Measurements from ENCODE around the gene TRDMT1.

TRDMT1 gene

GRCh38 chr10:17244700-17245365 lies 43.4 kb upstream of the TRDMT1 start:
- H3K9me3 Mint-ChIP-seq = peaks cover 38% of the 10 kb centered on the region
- peaks cover under 1% of the 10 kb centered on the region for H3K27me3 Mint-ChIP-seq (ENCODE audit: low read depth, poor library complexity)
- H3K4me1 Mint-ChIP-seq = no peaks in the 10 kb centered on the region
- no peak for TF ChIP-seq CTCF (IDR thresholded peaks at IDR 0.05)
- H3K36me3 Mint-ChIP-seq (ENCODE audit: low read depth) = peaks cover 6% of the 10 kb centered on the region
- no peak overlapping the region for H3K4me3 Mint-ChIP-seq
- no peak overlapping the region for H3K27ac Mint-ChIP-seq
- no peak for DNase-seq

- DNase-seq = no peak
- H3K27ac Mint-ChIP-seq = no peak overlapping the region
- H3K36me3 Mint-ChIP-seq (ENCODE audit: low read depth) = peaks cover 20% of the 10 kb centered on the region
- no peak for TF ChIP-seq CTCF (IDR thresholded peaks at IDR 0.05)
- H3K27me3 Mint-ChIP-seq (ENCODE audit: low read depth, poor library complexity) = peaks cover 7% of the 10 kb centered on the region
- H3K9me3 Mint-ChIP-seq = peaks cover 23% of the 10 kb centered on the region
- no peak overlapping the region for H3K4me3 Mint-ChIP-seq
- H3K4me1 Mint-ChIP-seq = no peaks in the 10 kb centered on the region
Measured at GRCh38 chr10:17241611-17242333, 40.3 kb upstream of the TRDMT1 start.

GRCh38 chr10:17240616-17241015 lies 39.1 kb upstream of the TRDMT1 start:
- peaks cover 6% of the 10 kb centered on the region for H3K4me1 Mint-ChIP-seq
- peaks cover 7% of the 10 kb centered on the region for H3K27me3 Mint-ChIP-seq (ENCODE audit: low read depth, poor library complexity)
- peaks cover 26% of the 10 kb centered on the region for H3K36me3 Mint-ChIP-seq (ENCODE audit: low read depth)
- peaks cover 13% of the 10 kb centered on the region for H3K9me3 Mint-ChIP-seq
- no peak for DNase-seq
- no peak for TF ChIP-seq CTCF (IDR thresholded peaks at IDR 0.05)
- no peak overlapping the region for H3K27ac Mint-ChIP-seq
- no peak overlapping the region for H3K4me3 Mint-ChIP-seq

- H3K4me3 Mint-ChIP-seq = no peak overlapping the region
- H3K27me3 Mint-ChIP-seq (ENCODE audit: low read depth, poor library complexity) = peaks cover 7% of the 10 kb centered on the region
- peaks cover 8% of the 10 kb centered on the region for H3K4me1 Mint-ChIP-seq
- peaks cover 9% of the 10 kb centered on the region for H3K9me3 Mint-ChIP-seq
- H3K27ac Mint-ChIP-seq = no peak overlapping the region
- no peak for DNase-seq
- TF ChIP-seq CTCF (IDR thresholded peaks at IDR 0.05) = no peak
- peaks cover 31% of the 10 kb centered on the region for H3K36me3 Mint-ChIP-seq (ENCODE audit: low read depth)
Measured at GRCh38 chr10:17240096-17240495, 38.6 kb upstream of the TRDMT1 start.

GRCh38 chr10:17239345-17240085 lies 38.0 kb upstream of the TRDMT1 start:
- TF ChIP-seq CTCF (IDR thresholded peaks at IDR 0.05) = no peak
- Mint-ChIP-seq H3K4me1 (peaks cover 11% of the 10 kb centered on the region), H3K4me3 (no peak overlapping the region), H3K27me3 (ENCODE audit: low read depth, poor library complexity) (peaks cover 7% of the 10 kb centered on the region), H3K9me3 (peaks cover 9% of the 10 kb centered on the region), H3K27ac (no peak overlapping the region), H3K36me3 (ENCODE audit: low read depth) (peaks cover 37% of the 10 kb centered on the region)
- DNase-seq = no peak

All from nephron progenitor cell (in vitro differentiated cells).